ENCODE data around the gene SOCS1.

The SOCS1 gene

DNA sequence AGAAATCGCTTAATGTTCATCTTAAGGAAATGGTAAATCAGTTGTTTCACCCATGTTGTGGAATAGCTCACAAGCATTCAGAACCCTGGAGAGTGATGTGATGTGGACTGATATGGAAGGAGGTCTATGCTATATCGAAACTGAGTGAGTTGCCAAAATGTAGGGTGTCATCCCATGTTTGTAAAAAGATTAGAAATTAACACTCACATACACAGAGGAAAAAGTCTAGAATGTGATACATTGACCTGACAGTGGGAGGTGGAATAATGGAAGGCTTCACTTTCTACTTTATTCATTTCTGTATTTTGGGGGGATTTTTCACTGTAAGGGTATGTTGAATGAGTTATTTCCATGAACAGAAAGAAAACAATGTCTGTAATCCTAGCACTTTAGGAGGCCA, 29.8 kb upstream of the SOCS1 start:
- no peak for DNase-seq (ENCODE audit: low read depth)

DNA sequence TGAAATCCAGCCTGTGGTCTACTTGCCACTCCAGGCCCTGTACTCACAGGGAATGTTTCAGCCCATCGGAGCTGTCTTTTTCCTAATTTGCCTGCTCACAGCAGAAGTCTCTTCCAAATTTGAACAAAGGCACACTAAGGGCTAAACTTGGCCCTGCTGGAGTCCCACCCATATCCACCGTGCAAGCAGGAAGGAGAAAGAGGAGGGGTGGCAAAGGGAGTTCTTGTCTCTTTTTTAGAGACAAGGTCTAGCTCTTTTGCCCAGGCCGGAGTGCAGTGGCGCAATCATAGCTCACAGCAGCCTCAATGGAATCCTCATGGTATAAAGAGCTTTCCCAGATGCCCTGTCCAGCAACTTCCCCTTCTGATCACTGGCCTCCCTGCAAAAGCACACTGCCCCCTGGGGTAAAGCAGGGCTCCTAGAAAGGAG, 27.8 kb upstream of the SOCS1 start:
- DNase-seq (ENCODE audit: low read depth), result peak; percentile 67

DNA sequence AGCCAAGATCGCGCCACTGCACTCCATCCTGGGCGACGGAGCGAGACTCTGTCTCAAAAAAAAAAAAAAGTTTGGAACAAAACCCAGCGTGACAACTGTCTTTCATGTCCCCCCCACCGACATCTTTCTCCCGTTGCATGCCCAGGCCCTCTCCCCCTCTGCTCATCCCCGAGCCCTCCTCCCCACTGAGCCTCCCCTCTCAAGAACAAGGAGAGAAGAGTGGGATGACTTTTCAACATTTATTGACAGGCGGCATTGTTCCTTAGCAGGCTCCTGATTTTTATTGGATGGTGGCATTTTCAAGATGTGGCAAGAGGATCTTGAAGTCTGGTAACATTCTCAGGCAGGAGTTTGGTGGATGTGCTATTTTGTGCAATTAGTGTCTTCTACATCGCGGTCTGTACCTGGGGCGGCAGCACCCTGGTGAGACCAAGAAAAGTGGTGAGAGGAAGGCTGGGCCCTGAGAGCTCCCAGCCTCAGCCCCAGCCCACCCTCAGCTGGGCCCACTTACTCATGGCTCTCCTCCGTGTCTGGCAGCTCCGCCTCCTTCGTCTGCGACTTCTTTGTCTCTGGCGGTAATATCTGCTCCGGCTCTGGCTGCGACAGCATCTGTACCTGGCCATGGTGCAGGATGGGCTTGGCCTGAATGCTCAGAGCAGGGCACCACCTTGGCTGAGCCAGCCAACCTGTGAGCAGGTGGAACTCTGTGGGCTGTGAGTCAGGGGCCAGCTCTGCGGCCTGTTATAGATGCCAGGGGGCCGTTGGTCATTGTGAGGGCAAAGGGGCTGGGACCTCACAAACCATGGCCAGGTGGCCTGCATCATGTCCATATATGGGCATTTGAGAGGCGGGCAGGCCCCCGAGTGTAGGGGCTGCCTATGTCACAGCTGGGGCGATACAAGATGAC, 24.9 kb upstream of the SOCS1 start, which contains the start of gene PRM1:
TSS of gene PRM1 (minus strand) at position 715 of the 907 bp plus-strand sequence. CDS start at position 623, 92 bp downstream.
- no peak for DNase-seq (ENCODE audit: low read depth)

- no peak for DNase-seq (ENCODE audit: low read depth)
Observed at GRCh38 chr16:11278681-11279628, 23.0 kb upstream of the SOCS1 start.

DNA sequence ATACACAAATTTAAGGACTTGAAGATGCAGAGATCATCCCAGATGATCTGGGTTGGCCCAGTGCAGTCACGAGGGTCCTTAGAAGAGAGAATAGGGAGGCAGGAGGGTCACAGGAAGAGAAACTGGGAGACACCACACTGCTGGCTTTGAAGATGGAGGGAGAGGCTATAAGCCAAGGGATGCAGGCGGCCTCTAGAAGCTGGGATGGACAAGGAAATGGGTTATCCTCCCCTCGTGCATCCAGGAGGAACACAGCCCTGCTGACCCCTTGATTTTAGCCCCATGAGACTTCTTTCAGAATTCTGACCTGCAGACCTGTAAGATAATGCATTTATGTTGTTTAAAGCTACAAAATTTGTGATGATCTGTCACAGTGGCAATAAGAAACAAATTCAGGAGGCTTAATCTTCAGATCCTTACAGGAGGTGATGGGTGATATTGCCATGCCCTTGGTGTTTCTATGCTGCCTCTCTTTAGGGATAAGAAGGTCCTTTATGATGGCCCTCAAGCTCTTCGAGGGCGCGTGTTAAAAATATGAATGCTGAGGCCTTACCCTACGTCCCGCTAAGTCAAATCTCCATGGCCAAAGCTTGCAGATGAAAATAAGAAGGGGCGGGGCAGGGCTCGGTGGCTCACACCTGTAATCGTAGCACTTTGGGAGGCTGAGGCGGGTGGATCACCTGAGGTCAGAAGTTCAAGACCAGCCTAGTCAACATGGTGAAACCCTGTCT, 21.8 kb upstream of the SOCS1 start:
- no peak for DNase-seq (ENCODE audit: low read depth)

DNA sequence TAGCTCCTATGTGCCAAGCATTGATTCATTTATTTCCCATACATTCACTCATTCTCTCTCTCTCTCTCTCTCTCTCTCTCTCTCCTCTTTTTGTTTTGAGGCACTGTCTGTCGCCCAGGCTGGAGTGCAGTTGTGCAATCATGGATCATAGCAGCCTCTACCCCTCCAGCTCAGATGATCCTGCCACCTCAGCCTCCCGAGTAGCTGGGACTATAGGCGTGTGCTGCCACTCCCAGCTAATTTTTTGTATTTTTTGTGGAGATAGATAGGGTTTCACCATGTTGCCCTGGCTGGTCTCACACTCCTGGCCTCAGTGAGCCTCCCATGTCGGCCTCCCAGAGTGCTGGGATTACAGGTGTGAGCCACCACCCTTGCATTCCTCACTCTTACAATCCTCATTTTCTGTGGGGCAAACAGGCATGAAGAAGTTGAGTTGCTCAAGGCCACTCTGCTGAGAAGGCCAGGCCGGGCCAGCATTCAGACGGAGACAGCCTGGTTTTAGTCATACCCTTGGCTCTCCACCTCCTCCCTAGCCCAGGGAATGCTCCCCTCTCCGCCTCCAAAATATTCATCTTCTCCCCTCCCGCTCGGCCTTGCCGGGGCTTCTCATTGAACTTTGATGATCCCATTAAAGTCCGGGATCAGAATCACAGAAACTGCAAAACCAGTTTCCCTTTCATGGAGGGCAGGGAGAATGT, 21.0 kb upstream of the SOCS1 start:
- no peak for DNase-seq (ENCODE audit: low read depth)

- no peak for DNase-seq (ENCODE audit: low read depth)
Observed at GRCh38 chr16:11276143-11276895, 20.3 kb upstream of the SOCS1 start, which contains the start of gene PRM2. PRM2 (minus strand) TSS chr16:11276480; CDS start chr16:11276370, 110 bp downstream.

GRCh38 chr16:11274964-11275363, 19.0 kb upstream of the SOCS1 start:
- DNase-seq (ENCODE audit: low read depth), result no peak

GRCh38 chr16:11273721-11274324, 17.8 kb upstream of the SOCS1 start:
- no peak for DNase-seq (ENCODE audit: low read depth)

- DNase-seq (ENCODE audit: low read depth), result no peak
Observed at GRCh38 chr16:11272921-11273720, 17.1 kb upstream of the SOCS1 start, which contains the start of gene PRM3. PRM3 (minus strand) TSS chr16:11273629; CDS start chr16:11273595, 34 bp downstream.

GRCh38 chr16:11272484-11272883, 16.5 kb upstream of the SOCS1 start:
- DNase-seq (ENCODE audit: low read depth), result no peak

DNA sequence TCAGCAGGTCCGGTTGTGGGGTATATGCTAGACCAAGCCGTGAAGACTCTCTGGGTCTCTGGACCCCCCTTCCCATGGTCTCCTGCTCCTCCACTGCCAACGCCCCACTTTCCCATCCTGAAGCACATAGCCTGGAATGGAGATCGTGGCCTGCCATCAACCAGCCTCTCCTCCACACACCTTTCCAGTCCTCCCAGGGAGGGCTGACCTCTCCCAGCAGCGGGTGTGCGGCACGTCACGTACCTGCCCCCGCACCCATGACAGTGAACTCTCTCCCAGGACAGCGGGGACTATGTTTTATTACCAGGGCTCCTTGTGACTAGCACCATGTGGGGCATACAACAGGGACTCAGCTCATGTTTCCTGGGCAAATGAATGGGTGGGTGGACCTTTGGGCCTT, 15.6 kb upstream of the SOCS1 start:
- no peak for DNase-seq (ENCODE audit: low read depth)

- DNase-seq (ENCODE audit: low read depth), result no peak
Observed at GRCh38 chr16:11270602-11271162, 14.7 kb upstream of the SOCS1 start.

GRCh38 chr16:11268921-11269375, 12.9 kb upstream of the SOCS1 start, which contains the start of gene TNP2:
TNP2 (minus strand) TSS chr16:11269325; CDS start chr16:11269262, 63 bp downstream.
- no peak for DNase-seq (ENCODE audit: low read depth)

DNA sequence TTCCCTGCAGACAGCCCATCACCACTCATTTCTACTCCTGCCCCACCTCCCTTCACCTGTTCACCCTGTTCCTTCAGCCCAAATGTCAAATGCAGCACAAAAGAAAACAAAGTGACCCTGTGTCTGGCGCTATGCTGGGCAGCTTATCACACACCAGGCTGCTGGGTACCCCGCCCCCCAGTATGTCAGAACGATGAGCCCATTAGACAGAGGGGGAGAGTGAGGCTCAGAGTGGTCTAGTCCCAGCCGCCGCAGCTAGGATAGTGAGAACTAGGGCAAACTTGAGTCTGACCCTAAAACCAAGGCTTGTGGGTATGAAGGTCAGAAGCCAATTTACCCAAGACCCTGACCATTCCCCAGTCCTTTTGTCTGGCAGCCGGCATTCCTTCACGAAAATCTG, 9.1 kb upstream of the SOCS1 start:
- DNase-seq (ENCODE audit: low read depth), result no peak

DNA sequence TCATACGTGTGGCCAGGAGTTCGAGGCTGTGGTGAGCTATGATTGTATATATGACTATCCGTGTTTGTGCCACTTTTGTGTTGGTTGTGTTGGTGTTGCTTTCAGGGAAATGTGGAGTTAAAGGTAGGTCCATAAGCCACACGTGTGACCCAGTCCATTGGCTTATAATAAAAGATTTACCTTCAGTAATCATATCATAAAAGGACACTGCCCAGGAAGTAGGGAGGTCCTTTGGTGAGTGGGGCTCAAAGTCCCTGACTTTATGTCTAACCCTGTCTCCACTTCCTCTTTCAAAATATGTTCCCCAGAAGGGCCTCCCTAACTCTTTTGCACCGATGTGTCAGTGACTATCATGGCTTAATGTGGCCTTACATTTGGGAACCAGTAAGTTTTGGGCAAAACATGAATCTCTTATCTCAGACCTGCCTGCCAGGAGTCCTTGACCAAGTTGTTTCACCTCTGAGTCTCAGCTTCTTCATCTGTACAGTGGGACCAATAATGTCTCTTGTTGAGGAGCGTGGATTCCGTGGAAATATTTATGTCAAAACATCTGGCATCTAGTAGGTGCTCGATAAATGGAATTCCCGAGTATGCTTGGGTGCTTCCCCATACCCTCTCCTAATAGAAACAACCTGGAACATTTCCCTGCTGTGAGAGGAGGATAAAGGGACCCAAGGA, 8.3 kb upstream of the SOCS1 start:
- no peak for DNase-seq (ENCODE audit: low read depth)

DNA sequence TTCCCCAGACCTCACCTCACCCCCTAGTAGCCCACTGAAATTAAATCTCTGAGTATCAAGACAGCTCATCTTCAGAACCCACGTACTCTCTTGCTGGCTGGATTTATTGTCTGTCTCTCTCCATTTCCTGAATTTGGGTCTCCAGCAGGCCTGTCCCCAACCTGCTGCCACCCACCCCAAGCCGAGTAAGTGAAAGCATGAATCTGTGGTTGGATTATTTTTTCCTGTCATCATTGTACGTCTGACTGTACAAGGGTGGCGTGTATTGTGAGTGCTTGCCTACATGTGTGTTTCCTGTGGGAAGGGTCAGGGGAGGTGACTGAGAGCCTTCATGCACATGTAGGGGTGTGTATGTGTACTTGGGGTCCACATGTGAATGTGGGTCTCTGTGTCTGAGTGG, 7.7 kb upstream of the SOCS1 start:
- no peak for DNase-seq (ENCODE audit: low read depth)

DNA sequence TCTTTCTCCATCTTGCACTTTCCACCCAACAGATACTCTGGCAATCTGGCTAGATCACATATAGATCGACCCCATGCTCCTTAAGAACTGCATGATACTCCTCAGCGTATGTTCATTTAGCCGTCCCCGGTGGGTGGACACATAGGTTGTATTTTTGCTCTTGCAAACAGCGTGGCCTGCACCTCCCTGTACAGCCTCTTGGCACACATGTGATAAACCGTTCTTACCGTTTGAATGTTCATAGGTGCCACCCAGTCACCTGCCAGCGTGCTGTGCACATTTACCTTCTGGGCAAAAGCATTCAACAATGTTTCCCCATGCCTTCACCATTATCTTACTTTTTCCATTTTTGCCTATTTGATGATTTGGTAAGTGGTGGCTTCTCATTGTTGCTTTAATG, 6.9 kb upstream of the SOCS1 start:
- no peak for DNase-seq (ENCODE audit: low read depth)

Data from amniotic epithelial cell (primary cell).